GM18867 (cell line): ENCODE results near the gene HIPK2.
"Not testable (repeated sequence)": the region's sequence is repeated elsewhere in the genome, so short reads cannot be mapped to it uniquely, and the experiment has no call there.

ENCODE experiments used
- ATAC-seq: cut with Tn5 transposase; IDR thresholded peaks from one replicate; pipeline ENCODE4 v1.9.1; 2021; ENCODE audit warnings: mild to moderate bottlenecking, moderate library complexity; ENCODE audit not compliant: unreplicated experiment

Gene HIPK2

GRCh38 chr7:139635526-139636302 lies 142.1 kb downstream of the HIPK2 start:
- no peak for ATAC-seq

GRCh38 chr7:139634087-139634486 lies 143.7 kb downstream of the HIPK2 start:
- no peak for ATAC-seq

- no peak for ATAC-seq
Observed at GRCh38 chr7:139631520-139632031, 146.2 kb downstream of the HIPK2 start.

- ATAC-seq, result no peak
Observed at GRCh38 chr7:139630643-139631519, 146.9 kb downstream of the HIPK2 start.

- no peak for ATAC-seq
Observed at GRCh38 chr7:139629392-139630082, 148.3 kb downstream of the HIPK2 start.

- no peak for ATAC-seq
Observed at GRCh38 chr7:139627831-139628230, 150.0 kb downstream of the HIPK2 start.

GRCh38 chr7:139626817-139627216 lies 151.0 kb downstream of the HIPK2 start:
- ATAC-seq, result no peak

GRCh38 chr7:139623518-139623917 lies 154.3 kb downstream of the HIPK2 start:
- no peak for ATAC-seq

- peak; percentile 69 for ATAC-seq
Observed at GRCh38 chr7:139620676-139621344, 157.0 kb downstream of the HIPK2 start.

- no peak for ATAC-seq
Observed at GRCh38 chr7:139619367-139619657, 158.5 kb downstream of the HIPK2 start.

GRCh38 chr7:139618482-139619366 lies 159.1 kb downstream of the HIPK2 start:
- no peak for ATAC-seq

- ATAC-seq, result no peak
Observed at GRCh38 chr7:139617074-139617473, 160.7 kb downstream of the HIPK2 start.

- no peak for ATAC-seq
Observed at GRCh38 chr7:139614886-139615285, 162.9 kb downstream of the HIPK2 start.

- no peak for ATAC-seq
Observed at GRCh38 chr7:139613971-139614411, 163.8 kb downstream of the HIPK2 start.

- not testable (repeated sequence) for ATAC-seq
Observed at GRCh38 chr7:139611556-139611955, 166.2 kb downstream of the HIPK2 start.

- ATAC-seq, result no peak
Observed at GRCh38 chr7:139610595-139610994, 167.2 kb downstream of the HIPK2 start.

GRCh38 chr7:139603896-139604295 lies 173.9 kb downstream of the HIPK2 start:
- ATAC-seq, result no peak

- no peak for ATAC-seq
Observed at GRCh38 chr7:139603282-139603681, 174.5 kb downstream of the HIPK2 start.

- no peak for ATAC-seq
Observed at GRCh38 chr7:139602143-139602722, 175.6 kb downstream of the HIPK2 start.
